LNCAP (cell line): ENCODE data around the gene PI4KA.

Experiments used
- CTCF ChIP-seq: fragments of 450-650 bp; IDR thresholded peaks from 2 replicates; pipeline ENCODE4 v1.5.1; 2017; ENCODE audit warnings: mild to moderate bottlenecking

The PI4KA gene

GRCh38 chr22:20858615-20859416, at the start of gene PI4KA, which contains the start of gene SNAP29:
TSS of gene PI4KA (minus strand) at chr22:20858811. CDS start at chr22:20858725, 86 bp downstream.
TSS of gene SNAP29 (plus strand) at chr22:20859007. CDS start at chr22:20859111, 104 bp downstream.
- TF ChIP-seq CTCF: no peak

GRCh38 chr22:20906387-20906767, 47.8 kb upstream of the PI4KA start:
- TF ChIP-seq CTCF: no peak

- TF ChIP-seq CTCF: no peak
Measured at GRCh38 chr22:20905415-20906386, 47.1 kb upstream of the PI4KA start.

GRCh38 chr22:20904980-20905355, 46.4 kb upstream of the PI4KA start:
- no peak for TF ChIP-seq CTCF

GRCh38 chr22:20904008-20904979, 45.7 kb upstream of the PI4KA start:
- no peak for TF ChIP-seq CTCF

- TF ChIP-seq CTCF: no peak
Measured at GRCh38 chr22:20903093-20903492, 44.5 kb upstream of the PI4KA start.
